Gastrocnemius medialis (tissue), 4 donors: ENCODE data around the gene STXBP5L.

Experiments
- POLR2A ChIP-seq, 2 donors: fragments of 450-650 bp; IDR thresholded peaks; one replicate each; pipeline ENCODE4 v1.6.1; 2017; ENCODE audit warnings: antibody characterized with exemption in 2 of 2, mild to moderate bottlenecking in 2 of 2, moderate library complexity in 2 of 2
- TF ChIP-seq, protein P1 (sequence below), 5 experiments: fragments of 450-650 bp in 3 of 5; fragments of 200-600 bp in 2 of 5; sonication (generic) in 2 of 5; IDR thresholded peaks in 4 of 5; conservative IDR thresholded peaks in 1 of 5; 1 replicate in 4 of 5; 2 replicates in 1 of 5; pipeline ENCODE4 v1.5.1; 2016 to 2019; ENCODE audit warnings: antibody characterized with exemption in 5 of 5, mild to moderate bottlenecking in 3 of 5, moderate library complexity in 3 of 5

DNA sequence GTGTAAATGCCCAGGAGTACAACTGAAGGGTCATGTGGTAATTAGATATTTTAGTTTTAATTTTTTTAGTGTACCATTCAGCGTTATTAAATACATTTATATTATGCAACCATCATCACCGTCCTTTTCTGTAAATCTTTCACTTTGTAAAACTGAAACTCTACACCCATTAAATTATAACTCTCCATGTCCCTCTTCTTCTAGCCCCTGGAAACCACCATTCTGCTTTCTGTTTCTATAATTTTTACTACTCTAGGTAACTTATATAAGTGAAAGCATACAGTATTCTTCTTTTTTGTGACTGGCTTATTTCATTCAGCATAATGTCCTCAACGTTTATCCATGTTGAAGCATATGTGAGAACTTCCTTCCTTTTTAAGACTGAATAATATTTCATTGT lies 48.1 kb downstream of the STXBP5L start:
- TF ChIP-seq, protein P1, sequence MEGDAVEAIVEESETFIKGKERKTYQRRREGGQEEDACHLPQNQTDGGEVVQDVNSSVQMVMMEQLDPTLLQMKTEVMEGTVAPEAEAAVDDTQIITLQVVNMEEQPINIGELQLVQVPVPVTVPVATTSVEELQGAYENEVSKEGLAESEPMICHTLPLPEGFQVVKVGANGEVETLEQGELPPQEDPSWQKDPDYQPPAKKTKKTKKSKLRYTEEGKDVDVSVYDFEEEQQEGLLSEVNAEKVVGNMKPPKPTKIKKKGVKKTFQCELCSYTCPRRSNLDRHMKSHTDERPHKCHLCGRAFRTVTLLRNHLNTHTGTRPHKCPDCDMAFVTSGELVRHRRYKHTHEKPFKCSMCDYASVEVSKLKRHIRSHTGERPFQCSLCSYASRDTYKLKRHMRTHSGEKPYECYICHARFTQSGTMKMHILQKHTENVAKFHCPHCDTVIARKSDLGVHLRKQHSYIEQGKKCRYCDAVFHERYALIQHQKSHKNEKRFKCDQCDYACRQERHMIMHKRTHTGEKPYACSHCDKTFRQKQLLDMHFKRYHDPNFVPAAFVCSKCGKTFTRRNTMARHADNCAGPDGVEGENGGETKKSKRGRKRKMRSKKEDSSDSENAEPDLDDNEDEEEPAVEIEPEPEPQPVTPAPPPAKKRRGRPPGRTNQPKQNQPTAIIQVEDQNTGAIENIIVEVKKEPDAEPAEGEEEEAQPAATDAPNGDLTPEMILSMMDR (IDR thresholded peaks at IDR 0.05 in 4 of 5, conservative IDR thresholded peaks at IDR 0.05 in 1 of 5) = no peak
- TF ChIP-seq POLR2A (IDR thresholded peaks at IDR 0.05) = no peak
